GM13976 (cell line): ENCODE results near the gene KCNK16.

Experiments used
- DNase-seq: peaks from one replicate; pipeline ENCODE4 v3.0.0; 2012; ENCODE audit warnings: low spot score
- CTCF ChIP-seq: IDR thresholded peaks from 2 replicates; pipeline ENCODE4 v1.5.1; 2012; ENCODE audit warnings: borderline replicate concordance, mild to moderate bottlenecking; ENCODE audit not compliant: insufficient read depth; ENCODE audit errors: extremely low read depth, missing control alignments, control extremely low read depth
- in situ Hi-C: fragments of 300-500 bp; cut with MboI; formaldehyde crosslinking; loops from one replicate; pipeline ENCODE4 v1.12.0; 2022; ENCODE audit warnings: low sequenced_read_pairs, mixed read lengths, inconsistent platforms; ENCODE audit not compliant: unreplicated experiment

The KCNK16 gene

GRCh38 chr6:39268721-39269120, 53.8 kb downstream of the KCNK16 start:
- DNase-seq = no peak
- in situ Hi-C loops = no loop called here
- no peak for TF ChIP-seq CTCF

- TF ChIP-seq CTCF = no peak
- no peak for DNase-seq
Observed at GRCh38 chr6:39268171-39268570, 54.3 kb downstream of the KCNK16 start.

GRCh38 chr6:39266782-39267355, 55.6 kb downstream of the KCNK16 start:
- in situ Hi-C loops = no loop called here
- no peak for TF ChIP-seq CTCF

More at GRCh38 chr6:39268171-39268570, 54.3 kb downstream of the KCNK16 start:
- in situ Hi-C loops = no loop called here

GRCh38 chr6:39266375-39266774, 56.1 kb downstream of the KCNK16 start:
- no peak for TF ChIP-seq CTCF
- DNase-seq = no peak
- in situ Hi-C loops = no loop called here

More at GRCh38 chr6:39266782-39267355, 55.6 kb downstream of the KCNK16 start:
- DNase-seq = no peak
